GM12872 (cell line): ENCODE measurements around the gene CORO1C.

Source experiments
- TF ChIP-seq, protein P1 (sequence below): IDR thresholded peaks from 3 replicates; pipeline ENCODE4 v1.5.1; 2011; ENCODE audit warnings: low read depth, mild to moderate bottlenecking, low read length, moderate library complexity; ENCODE audit not compliant: insufficient read depth

CORO1C gene

DNA sequence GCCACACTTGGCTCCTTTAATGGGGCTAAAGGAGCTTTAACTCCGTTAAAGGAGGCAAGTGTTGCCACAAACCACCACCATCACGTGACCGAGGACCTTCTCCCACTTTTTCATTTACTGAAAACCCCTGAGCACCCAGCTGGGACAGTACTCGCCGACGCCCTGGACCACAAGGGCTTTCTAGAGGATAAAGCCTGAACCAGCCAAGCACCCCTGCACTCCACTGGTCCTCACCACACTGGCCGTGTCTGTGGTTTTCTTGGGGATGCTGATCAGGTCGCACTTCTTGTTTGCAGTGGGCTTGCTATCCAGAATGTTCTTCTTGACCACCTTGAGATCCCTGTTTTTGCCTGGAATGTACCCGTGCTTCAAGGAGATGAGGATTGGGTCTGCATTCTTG is 82.9 kb downstream of the CORO1C start:
- TF ChIP-seq, protein P1, sequence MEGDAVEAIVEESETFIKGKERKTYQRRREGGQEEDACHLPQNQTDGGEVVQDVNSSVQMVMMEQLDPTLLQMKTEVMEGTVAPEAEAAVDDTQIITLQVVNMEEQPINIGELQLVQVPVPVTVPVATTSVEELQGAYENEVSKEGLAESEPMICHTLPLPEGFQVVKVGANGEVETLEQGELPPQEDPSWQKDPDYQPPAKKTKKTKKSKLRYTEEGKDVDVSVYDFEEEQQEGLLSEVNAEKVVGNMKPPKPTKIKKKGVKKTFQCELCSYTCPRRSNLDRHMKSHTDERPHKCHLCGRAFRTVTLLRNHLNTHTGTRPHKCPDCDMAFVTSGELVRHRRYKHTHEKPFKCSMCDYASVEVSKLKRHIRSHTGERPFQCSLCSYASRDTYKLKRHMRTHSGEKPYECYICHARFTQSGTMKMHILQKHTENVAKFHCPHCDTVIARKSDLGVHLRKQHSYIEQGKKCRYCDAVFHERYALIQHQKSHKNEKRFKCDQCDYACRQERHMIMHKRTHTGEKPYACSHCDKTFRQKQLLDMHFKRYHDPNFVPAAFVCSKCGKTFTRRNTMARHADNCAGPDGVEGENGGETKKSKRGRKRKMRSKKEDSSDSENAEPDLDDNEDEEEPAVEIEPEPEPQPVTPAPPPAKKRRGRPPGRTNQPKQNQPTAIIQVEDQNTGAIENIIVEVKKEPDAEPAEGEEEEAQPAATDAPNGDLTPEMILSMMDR, result no peak

DNA sequence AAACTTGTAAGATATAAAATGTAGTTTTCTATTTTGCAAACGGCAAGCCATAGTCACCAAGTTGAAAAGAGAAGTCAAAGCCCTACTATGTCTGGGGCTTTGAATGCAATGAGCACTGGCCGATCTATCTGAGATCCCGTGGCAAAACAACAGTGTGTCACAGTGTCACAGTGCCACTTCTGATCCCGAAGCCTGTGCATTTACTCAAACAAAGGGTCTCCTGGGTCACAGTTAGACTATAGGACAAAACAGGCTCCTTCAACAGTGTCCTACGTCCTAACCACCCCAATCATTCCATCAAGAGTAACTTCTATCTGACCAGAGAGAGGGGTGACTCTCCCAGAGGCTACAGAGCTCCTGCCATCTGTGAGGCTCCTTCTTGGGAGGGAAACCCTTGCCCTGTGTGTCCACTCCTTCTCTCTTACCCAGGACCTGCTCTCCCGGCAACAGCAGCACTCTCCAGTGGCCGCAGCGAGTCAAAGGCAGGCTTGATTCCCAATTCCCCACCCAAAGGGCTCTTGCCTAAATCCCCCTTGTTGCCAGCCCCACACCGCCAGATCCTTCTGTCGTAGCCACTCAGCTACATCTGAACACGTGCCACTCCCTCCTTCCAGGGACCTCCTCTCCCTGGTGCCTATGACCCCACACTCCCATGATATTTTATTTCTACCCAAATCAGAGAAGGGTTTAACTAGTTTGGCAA is 83.6 kb downstream of the CORO1C start:
- TF ChIP-seq, protein P1, result no peak

DNA sequence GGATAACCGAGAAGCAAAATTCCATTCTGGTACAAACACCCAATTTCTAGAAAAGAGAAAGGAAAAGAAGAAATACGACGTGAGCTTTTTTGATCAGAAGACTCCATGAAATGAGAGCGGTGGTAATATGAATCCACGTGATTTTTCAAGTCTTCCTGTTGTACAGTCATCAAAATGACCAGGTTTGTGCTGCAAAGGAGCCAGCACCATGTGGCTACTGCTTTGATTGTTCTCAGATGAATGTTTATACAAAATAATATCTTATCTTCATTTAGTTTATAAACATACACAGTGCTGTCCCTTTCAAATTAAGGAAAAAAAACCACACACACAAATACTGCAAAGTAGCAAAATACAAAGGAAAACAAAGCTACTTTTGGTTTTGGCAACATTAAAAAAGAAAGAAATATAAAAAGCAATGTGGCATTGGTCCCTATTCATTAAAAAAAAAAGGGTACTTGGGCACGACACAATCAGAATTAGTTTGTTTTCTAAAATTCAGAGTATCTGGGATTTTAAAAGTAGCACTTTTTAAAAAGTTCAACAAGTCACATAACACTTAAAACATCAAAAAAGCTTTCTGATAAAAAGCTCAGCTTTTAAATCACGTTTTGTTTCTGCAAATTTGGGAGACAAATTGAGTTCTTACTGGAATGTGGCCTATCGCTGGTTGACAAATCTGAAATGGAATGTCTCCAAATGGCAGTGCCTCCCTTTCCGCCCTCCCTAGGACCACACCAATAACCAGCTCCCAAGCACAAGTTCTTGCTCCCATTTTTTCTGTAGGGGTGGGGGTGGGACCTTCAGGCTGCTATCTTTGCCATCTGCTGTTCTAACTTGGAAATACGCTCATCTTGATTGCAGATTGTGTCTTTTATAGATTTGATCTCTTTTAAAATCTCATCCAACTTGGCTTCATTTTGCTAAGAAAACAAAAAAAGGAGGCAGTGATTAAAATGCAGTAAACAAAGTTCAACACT is 84.4 kb downstream of the CORO1C start:
- TF ChIP-seq, protein P1, result 0 out of 3 replicates have a peak, but pooled peaks have one; percentile 9

DNA sequence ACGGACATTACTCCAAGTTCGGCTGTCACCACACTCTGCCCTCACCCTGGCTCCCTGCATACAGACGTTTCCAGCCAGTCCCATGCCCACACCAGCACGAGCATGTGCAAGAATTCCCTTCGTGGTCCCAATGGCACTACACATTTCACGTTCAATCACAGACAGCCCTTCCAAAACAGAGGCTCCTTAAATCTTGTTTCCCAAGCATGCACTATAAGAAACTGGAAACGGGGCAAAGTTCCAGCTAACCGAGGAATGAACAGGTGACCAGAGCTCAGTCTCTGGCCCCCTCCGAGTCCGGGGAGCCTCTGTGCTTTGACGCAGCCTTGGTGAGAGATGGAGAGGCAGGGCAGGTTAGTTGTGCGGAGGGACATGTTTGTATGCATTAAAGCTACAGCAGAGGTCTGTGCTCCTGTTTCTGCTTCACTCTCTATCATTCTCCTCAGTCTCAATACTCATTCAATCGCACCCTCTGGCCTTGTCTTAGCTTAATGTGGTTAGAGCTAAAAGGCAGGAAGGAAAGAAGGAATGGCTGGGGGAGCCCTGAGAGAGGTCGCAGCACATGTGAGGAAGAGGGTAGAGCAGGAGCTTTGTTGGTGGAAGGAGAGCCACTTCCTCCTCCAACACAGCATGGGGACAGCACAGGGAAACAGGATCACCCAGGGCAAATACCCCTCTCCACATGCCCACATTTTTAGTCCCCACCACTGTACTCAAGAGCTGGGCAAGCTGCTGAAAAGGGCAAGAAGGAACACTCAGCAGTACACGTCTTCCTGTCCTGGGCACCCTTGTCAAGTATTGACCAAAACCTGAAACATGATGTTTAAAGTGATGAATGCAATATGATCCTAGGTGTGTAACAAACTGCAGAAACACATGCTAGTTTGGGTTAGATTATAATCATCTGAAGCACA is 85.4 kb downstream of the CORO1C start:
- TF ChIP-seq, protein P1, result no peak

DNA sequence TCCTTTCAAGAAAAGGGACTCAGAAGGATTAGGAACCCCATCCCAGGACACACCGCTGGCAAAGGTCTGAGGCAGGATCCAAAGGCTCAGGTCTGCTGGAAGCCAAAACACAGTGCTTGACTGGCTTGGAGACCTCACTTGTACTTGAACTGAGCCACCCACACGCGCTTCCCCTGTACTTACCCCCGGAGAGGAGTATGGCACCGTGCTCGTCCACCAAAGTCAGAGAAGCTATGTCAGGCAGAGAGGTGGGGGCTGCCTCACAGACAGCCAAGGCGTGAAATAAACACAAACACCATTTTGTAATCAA is 86.6 kb downstream of the CORO1C start:
- TF ChIP-seq, protein P1, result no peak

DNA sequence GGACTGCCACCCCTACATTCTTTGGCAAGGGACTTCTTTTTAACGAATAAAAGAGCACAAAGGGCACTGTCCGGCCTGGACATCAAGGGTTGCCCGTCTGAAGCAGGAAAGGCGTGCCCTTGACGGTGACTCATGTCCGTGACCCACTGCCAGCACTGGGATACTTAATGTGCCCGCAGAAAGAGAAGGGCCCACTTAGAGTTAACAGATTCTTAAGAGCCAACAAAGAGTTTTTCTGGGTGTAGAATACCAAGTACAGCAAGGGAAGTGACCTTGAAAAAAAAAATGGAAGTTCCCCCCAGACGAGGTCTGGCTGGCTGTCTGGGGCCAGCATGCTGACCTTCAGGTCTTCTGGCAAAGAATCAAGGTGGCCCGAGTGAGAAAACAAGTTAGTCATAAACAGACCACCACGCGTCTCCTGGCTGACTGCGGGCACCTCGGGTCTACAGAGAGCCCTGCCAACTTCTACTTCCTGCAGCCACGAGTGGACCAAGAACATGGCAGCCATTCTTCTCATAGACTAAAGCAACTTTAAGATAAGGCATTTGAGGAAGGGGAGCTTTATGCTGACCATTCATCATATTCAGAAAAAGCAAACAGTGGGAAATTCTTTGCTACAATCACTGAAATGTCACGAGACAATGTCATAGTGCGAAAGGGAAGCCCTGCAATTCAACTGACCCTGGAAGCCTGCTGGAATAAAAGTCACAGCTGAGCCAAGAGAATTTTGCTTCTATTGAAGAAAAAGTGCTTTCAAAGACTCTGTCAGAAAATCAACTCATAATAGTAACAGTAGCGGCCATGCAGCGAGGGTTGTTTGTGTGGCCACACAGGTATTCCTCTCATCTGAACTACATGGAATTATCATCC is 87.1 kb downstream of the CORO1C start:
- TF ChIP-seq, protein P1, result no peak
